DOHH2 (cell line): ENCODE measurements around the gene ECT2L.

Experiments
- H3F3A ChIP-seq: fragments of 200-600 bp; sonication (generic), shearing (Covaris generic); 2 replicates; pipeline ENCODE4 v1.6.0; 2016; ENCODE audit warnings: antibody characterized with exemption, mild to moderate bottlenecking; ENCODE audit not compliant: control insufficient read depth, insufficient read depth
- H3K27ac ChIP-seq: fragments of 200-600 bp; sonication (generic); 2 replicates; pipeline ENCODE4 v1.5.1; 2014; ENCODE audit warnings: low read depth, mild to moderate bottlenecking, low read length, moderate library complexity
- H3K27me3 ChIP-seq: fragments of 200-600 bp; sonication (generic); 2 replicates; pipeline ENCODE4 v1.6.1; 2014; ENCODE audit warnings: mild to moderate bottlenecking, low read length, mixed read lengths; ENCODE audit not compliant: control insufficient read depth
- H3K36me3 ChIP-seq: fragments of 200-600 bp; sonication (generic); 2 replicates; pipeline ENCODE4 v1.6.1; 2014; ENCODE audit warnings: mild to moderate bottlenecking, low read length, moderate library complexity, mixed read lengths; ENCODE audit not compliant: control insufficient read depth
- H3K4me1 ChIP-seq: fragments of 200-600 bp; sonication (generic); 2 replicates; pipeline ENCODE4 v1.6.1; 2014; ENCODE audit warnings: mild to moderate bottlenecking, low read length, mixed read lengths; ENCODE audit not compliant: control insufficient read depth
- H3K4me2 ChIP-seq: fragments of 200-600 bp; sonication (generic); 2 replicates; pipeline ENCODE4 v1.6.0; 2014; ENCODE audit warnings: mild to moderate bottlenecking, low read length, moderate library complexity
- H3K4me3 ChIP-seq: fragments of 200-600 bp; sonication (generic); 2 replicates; pipeline ENCODE4 v1.5.1; 2014; ENCODE audit warnings: mild to moderate bottlenecking, low read length, mixed read lengths
- H3K79me2 ChIP-seq: fragments of 200-600 bp; sonication (generic); 2 replicates; pipeline ENCODE4 v1.6.1; 2014; ENCODE audit warnings: mild to moderate bottlenecking, low read length, mixed read lengths; ENCODE audit not compliant: control insufficient read depth
- H3K9me2 ChIP-seq: fragments of 200-600 bp; sonication (generic); replicated peaks from 2 replicates; pipeline ENCODE4 v1.6.1; 2014; ENCODE audit warnings: mild to moderate bottlenecking, low read length, mixed read lengths; ENCODE audit not compliant: control insufficient read depth
- H3K9me3 ChIP-seq: fragments of 200-600 bp; sonication (generic); 2 replicates; pipeline ENCODE4 v1.6.1; 2014; ENCODE audit warnings: antibody characterized with exemption, low read length, mixed read lengths; ENCODE audit not compliant: control insufficient read depth, insufficient read depth
- H4K20me1 ChIP-seq: fragments of 200-600 bp; sonication (generic); 2 replicates; pipeline ENCODE4 v1.6.0; 2014; ENCODE audit warnings: low read depth, mild to moderate bottlenecking, antibody characterized with exemption, low read length, moderate library complexity; ENCODE audit not compliant: control insufficient read depth, insufficient read depth
- EZH2phosphoT487 ChIP-seq: fragments of 200-600 bp; sonication (generic); IDR thresholded peaks from 2 replicates; pipeline ENCODE4 v1.6.1; 2017; ENCODE audit warnings: borderline replicate concordance, mild to moderate bottlenecking, antibody characterized with exemption, low read length, moderate library complexity, mixed read lengths
- TF ChIP-seq, protein P1 (sequence below): fragments of 200-600 bp; sonication (generic); IDR thresholded peaks from one replicate; pipeline ENCODE4 v1.5.1; 2014; ENCODE audit warnings: antibody characterized with exemption, mild to moderate bottlenecking, low read depth, low read length; ENCODE audit not compliant: poor library complexity, severe bottlenecking

ECT2L gene

DNA sequence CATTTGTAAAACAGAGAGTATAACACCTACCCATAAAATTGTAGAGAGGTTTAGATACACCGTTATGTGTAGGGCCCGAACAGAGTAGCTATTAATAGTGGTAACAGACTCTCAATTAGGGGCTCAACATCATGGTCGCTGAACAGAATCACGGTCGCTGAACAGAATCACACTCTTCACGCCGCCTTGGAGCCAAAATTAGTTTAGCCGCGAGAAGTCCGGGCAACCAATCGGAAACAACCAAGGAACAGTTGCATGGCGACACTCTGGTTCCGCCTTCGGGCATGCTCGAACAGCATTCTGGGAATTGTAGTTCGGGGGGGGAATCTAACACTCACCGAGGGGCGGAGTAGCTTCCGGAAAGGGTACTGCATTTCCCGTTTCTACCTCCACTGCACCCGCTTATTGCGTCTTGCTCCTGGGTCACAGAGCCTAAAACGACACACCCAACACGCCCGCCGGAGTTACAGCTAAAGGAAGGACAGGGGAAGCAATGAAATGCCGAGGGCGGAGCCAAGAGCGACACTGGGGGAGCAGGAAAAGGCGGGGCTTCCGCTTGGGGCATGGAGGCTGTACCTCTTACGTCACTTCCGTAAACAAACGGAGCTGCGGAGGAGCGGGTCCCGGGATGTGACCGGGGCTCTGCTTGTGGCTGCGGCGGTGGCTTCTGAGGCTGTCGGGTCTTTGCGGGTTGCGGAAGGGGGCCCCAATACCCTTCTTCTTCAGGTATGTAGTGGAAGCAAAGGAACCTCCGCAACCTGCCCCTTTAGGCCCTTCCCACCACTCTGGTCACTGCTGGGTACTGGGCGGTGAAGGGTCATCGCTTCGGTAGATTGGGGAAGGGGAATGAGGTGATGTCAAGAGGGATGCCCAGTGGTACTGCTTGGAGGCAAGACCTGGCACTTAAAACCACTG, 22.5 kb upstream of the ECT2L start, which contains the start of gene CCDC28A:
Gene CCDC28A, plus strand, starts transcription at position 593 of the 915 bp plus-strand sequence. CDS start 2,352 bp downstream, outside the sequence.
- Histone ChIP-seq H3K9me2 (no peaks in the 10 kb centered on the region), H3K27me3 (no peaks in the 10 kb centered on the region), H3K36me3 (no peaks in the 10 kb centered on the region), H3K9me3 (no peaks in the 10 kb centered on the region), H3K4me2 (peak within 1 kb of the TSS; percentile 79), H4K20me1 (no peaks in the 10 kb centered on the region), H3K79me2 (peaks cover 18% of the 10 kb centered on the region), H3K4me3 (peak within 1 kb of the TSS; percentile 86), H3K27ac (peak within 1 kb of the TSS; percentile 83), H3F3A (peaks cover 2% of the 10 kb centered on the region; the same call in 1 of the 2 replicates), H3K4me1 (peaks cover 18% of the 10 kb centered on the region)
- TF ChIP-seq, protein P1, sequence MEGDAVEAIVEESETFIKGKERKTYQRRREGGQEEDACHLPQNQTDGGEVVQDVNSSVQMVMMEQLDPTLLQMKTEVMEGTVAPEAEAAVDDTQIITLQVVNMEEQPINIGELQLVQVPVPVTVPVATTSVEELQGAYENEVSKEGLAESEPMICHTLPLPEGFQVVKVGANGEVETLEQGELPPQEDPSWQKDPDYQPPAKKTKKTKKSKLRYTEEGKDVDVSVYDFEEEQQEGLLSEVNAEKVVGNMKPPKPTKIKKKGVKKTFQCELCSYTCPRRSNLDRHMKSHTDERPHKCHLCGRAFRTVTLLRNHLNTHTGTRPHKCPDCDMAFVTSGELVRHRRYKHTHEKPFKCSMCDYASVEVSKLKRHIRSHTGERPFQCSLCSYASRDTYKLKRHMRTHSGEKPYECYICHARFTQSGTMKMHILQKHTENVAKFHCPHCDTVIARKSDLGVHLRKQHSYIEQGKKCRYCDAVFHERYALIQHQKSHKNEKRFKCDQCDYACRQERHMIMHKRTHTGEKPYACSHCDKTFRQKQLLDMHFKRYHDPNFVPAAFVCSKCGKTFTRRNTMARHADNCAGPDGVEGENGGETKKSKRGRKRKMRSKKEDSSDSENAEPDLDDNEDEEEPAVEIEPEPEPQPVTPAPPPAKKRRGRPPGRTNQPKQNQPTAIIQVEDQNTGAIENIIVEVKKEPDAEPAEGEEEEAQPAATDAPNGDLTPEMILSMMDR, result no peak
- TF ChIP-seq EZH2phosphoT487, result no peak

DNA sequence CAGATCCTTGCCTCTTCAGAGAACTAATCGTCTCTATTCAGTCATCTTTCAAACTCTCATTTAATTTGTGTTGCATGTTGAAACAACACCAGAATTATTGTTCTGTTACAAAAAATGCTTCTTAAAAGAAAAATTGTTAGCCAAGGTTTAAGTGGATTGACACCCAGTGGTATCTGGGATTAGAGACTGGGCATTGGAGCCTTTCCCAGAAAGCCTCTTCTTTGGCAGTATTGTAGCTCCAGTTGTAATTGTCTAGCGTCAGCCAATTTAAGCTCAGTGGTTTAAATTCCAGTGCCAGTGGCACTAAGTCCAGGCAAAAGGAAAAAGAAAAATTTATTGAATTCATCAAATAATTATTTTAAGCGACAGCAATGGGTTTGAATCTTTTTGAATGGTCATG, 21.5 kb upstream of the ECT2L start:
- no peak overlapping the region for H3K27ac ChIP-seq
- H3K4me2 ChIP-seq, result peak overlapping the region; percentile 79
- no peak for TF ChIP-seq EZH2phosphoT487
- no peaks in the 10 kb centered on the region for H4K20me1 ChIP-seq
- H3F3A ChIP-seq, result peaks cover 2% of the 10 kb centered on the region; the same call in 1 of the 2 replicates
- H3K4me3 ChIP-seq, result peak overlapping the region; percentile 86
- peaks cover 18% of the 10 kb centered on the region for H3K4me1 ChIP-seq
- H3K9me3 ChIP-seq, result no peaks in the 10 kb centered on the region
- peaks cover 18% of the 10 kb centered on the region for H3K79me2 ChIP-seq
- no peaks in the 10 kb centered on the region for H3K9me2 ChIP-seq
- H3K27me3 ChIP-seq, result no peaks in the 10 kb centered on the region
- no peaks in the 10 kb centered on the region for H3K36me3 ChIP-seq

- Histone ChIP-seq H3K4me2 (no peak overlapping the region), H3K4me3 (no peak overlapping the region), H3K27me3 (no peaks in the 10 kb centered on the region), H3K9me2 (no peaks in the 10 kb centered on the region), H3K27ac (no peak overlapping the region), H4K20me1 (no peaks in the 10 kb centered on the region), H3K36me3 (peaks cover 5% of the 10 kb centered on the region; the same call in 1 of the 2 replicates), H3K9me3 (no peaks in the 10 kb centered on the region), H3K4me1 (peaks cover 14% of the 10 kb centered on the region), H3F3A (no peaks in the 10 kb centered on the region), H3K79me2 (peaks cover 18% of the 10 kb centered on the region)
- no peak for TF ChIP-seq EZH2phosphoT487
- TF ChIP-seq, protein P1, result no peak
Measured at GRCh38 chr6:138776659-138777058, 19.2 kb upstream of the ECT2L start.

DNA sequence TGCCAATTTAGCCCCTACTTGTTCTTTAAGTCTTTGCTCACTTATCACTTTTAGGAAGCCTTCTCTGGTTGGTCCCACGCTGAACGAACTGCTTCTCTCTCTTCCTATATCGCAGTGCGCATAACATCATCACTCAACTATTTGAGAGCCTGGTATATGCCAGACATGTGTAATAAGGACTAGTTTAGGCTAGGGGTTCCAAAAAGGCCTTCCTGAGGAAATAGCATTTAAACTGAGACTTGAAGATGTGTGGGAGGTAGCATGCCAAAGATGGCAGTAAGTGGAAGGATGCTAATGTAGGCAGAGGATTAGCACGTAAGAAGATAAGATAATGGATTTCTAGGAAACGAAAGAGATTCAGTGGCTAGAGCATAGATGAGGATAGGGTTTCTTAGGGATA, 17.6 kb upstream of the ECT2L start:
- Histone ChIP-seq H3K79me2 (peaks cover 10% of the 10 kb centered on the region), H3K27me3 (no peaks in the 10 kb centered on the region), H3K4me3 (no peak overlapping the region), H3K4me1 (peaks cover 6% of the 10 kb centered on the region), H3K9me2 (no peaks in the 10 kb centered on the region), H3K27ac (no peak overlapping the region), H4K20me1 (no peaks in the 10 kb centered on the region), H3K9me3 (no peaks in the 10 kb centered on the region), H3K36me3 (peaks cover 5% of the 10 kb centered on the region; the same call in 1 of the 2 replicates), H3F3A (no peaks in the 10 kb centered on the region), H3K4me2 (no peak overlapping the region)
- TF ChIP-seq, protein P1, result no peak
- no peak for TF ChIP-seq EZH2phosphoT487
